Neuronal stem cell (in vitro differentiated cells): ENCODE results near the gene FGFR1OP2.

Experiments used
- DNase-seq: peaks from one replicate; pipeline ENCODE4 v3.0.0-alpha.2; 2013; ENCODE audit warnings: low spot score
- H2AFZ ChIP-seq: one replicate; pipeline ENCODE4 v1.6.1; 2013; ENCODE audit warnings: mild to moderate bottlenecking, low read length, inconsistent platforms
- H2AK5ac ChIP-seq: 2 replicates; pipeline ENCODE4 v1.6.1; 2013; ENCODE audit warnings: low read depth, mild to moderate bottlenecking, inconsistent platforms, low read length, moderate library complexity, mixed read lengths
- H2BK120ac ChIP-seq: 2 replicates; pipeline ENCODE4 v1.6.1; 2013; ENCODE audit warnings: low read depth, mild to moderate bottlenecking, inconsistent platforms, low read length, moderate library complexity, mixed read lengths
- H2BK12ac ChIP-seq: one replicate; pipeline ENCODE4 v1.6.1; 2013; ENCODE audit warnings: low read length, inconsistent platforms
- H2BK15ac ChIP-seq: 2 replicates; pipeline ENCODE4 v1.6.1; 2013; ENCODE audit warnings: mild to moderate bottlenecking, low read length, inconsistent platforms, mixed read lengths
- H2BK5ac ChIP-seq: one replicate; pipeline ENCODE4 v1.6.1; 2013; ENCODE audit warnings: inconsistent platforms, mild to moderate bottlenecking, low read length, moderate library complexity
- H3K14ac ChIP-seq: one replicate; pipeline ENCODE4 v1.6.1; 2013; ENCODE audit warnings: low read length, inconsistent platforms
- H3K18ac ChIP-seq: 2 replicates; pipeline ENCODE4 v1.6.1; 2013; ENCODE audit warnings: low read length, inconsistent platforms
- H3K23ac ChIP-seq: 2 replicates; pipeline ENCODE4 v1.6.1; 2013; ENCODE audit warnings: low read depth, mild to moderate bottlenecking, mixed read lengths, low read length, inconsistent platforms; ENCODE audit not compliant: poor library complexity
- H3K27ac ChIP-seq: replicated peaks from 3 replicates; pipeline ENCODE4 v1.5.1; 2013; ENCODE audit warnings: low read length, inconsistent platforms
- H3K27me3 ChIP-seq, 3 experiments: 2 replicates each; pipeline ENCODE4 v1.6.1; 2013; ENCODE audit warnings: low read length in 3 of 3, mild to moderate bottlenecking in 2 of 3, inconsistent platforms in 1 of 3, low read depth in 1 of 3, mixed read lengths in 1 of 3, moderate library complexity in 1 of 3; ENCODE audit not compliant: control insufficient read depth in 3 of 3, insufficient read depth in 3 of 3
- H3K36me3 ChIP-seq, 2 donors: replicated peaks in 1 of 2; 2 replicates each; pipeline ENCODE4 v1.6.1; 2013; ENCODE audit warnings: low read length in 2 of 2; ENCODE audit not compliant: control insufficient read depth in 2 of 2, insufficient read depth in 2 of 2
- H3K4ac ChIP-seq: 2 replicates; pipeline ENCODE4 v1.6.1; 2013; ENCODE audit warnings: inconsistent platforms, mild to moderate bottlenecking, low read length, moderate library complexity
- H3K4me1 ChIP-seq, 2 donors: 1 replicate in 1 of 2; 2 replicates in 1 of 2; pipeline ENCODE4 v1.6.1; 2013; ENCODE audit warnings: low read length in 2 of 2, low read depth in 1 of 2; ENCODE audit not compliant: control insufficient read depth in 2 of 2, insufficient read depth in 1 of 2
- H3K4me2 ChIP-seq: one replicate; pipeline ENCODE4 v1.6.1; 2013; ENCODE audit warnings: mild to moderate bottlenecking, low read length, inconsistent platforms; ENCODE audit not compliant: insufficient read depth, poor library complexity, severe bottlenecking
- H3K4me3 ChIP-seq, 2 donors: 2 replicates each; pipeline ENCODE4 v1.5.1; 2013; ENCODE audit warnings: low read length in 2 of 2, mild to moderate bottlenecking in 2 of 2, inconsistent platforms in 1 of 2, moderate library complexity in 1 of 2
- H3K79me1 ChIP-seq: one replicate; pipeline ENCODE4 v1.6.1; 2013; ENCODE audit warnings: low read depth, mild to moderate bottlenecking, inconsistent platforms, low read length, moderate library complexity
- H3K9ac ChIP-seq: one replicate; pipeline ENCODE4 v1.6.1; 2013; ENCODE audit warnings: mild to moderate bottlenecking, low read depth, low read length, inconsistent platforms; ENCODE audit not compliant: poor library complexity
- H3K9me3 ChIP-seq, 2 donors: replicated peaks in 1 of 2; 2 replicates each; pipeline versions ENCODE3 to v1.6.1; 2013; ENCODE audit warnings: low read length in 2 of 2, mild to moderate bottlenecking in 2 of 2, inconsistent platforms in 1 of 2, low read depth in 1 of 2, mixed read lengths in 1 of 2, moderate library complexity in 1 of 2; ENCODE audit not compliant: control insufficient read depth in 2 of 2, insufficient read depth in 1 of 2
- H4K8ac ChIP-seq: one replicate; pipeline ENCODE4 v1.6.1; 2013; ENCODE audit warnings: low read depth, mild to moderate bottlenecking, inconsistent platforms, low read length, moderate library complexity
- H4K91ac ChIP-seq: one replicate; pipeline ENCODE4 v1.6.1; 2013; ENCODE audit warnings: low read length, low read depth, mild to moderate bottlenecking, inconsistent platforms; ENCODE audit not compliant: poor library complexity
- WGBS, 2 donors: extraction: QIAGEN DNeasy Blood & Tissue Kit; methylation state at CpG; one replicate each; pipeline ENCODE4 v1.1.7; 2013; ENCODE audit warnings: missing lambda C conversion rate in 2 of 2, mixed read lengths in 1 of 2; ENCODE audit not compliant: insufficient read length in 2 of 2, insufficient replicate concordance in 1 of 2; ENCODE audit errors: extremely low coverage in 2 of 2; 5-methylcytosine and 5-hydroxymethylcytosine counted together

The FGFR1OP2 gene

DNA sequence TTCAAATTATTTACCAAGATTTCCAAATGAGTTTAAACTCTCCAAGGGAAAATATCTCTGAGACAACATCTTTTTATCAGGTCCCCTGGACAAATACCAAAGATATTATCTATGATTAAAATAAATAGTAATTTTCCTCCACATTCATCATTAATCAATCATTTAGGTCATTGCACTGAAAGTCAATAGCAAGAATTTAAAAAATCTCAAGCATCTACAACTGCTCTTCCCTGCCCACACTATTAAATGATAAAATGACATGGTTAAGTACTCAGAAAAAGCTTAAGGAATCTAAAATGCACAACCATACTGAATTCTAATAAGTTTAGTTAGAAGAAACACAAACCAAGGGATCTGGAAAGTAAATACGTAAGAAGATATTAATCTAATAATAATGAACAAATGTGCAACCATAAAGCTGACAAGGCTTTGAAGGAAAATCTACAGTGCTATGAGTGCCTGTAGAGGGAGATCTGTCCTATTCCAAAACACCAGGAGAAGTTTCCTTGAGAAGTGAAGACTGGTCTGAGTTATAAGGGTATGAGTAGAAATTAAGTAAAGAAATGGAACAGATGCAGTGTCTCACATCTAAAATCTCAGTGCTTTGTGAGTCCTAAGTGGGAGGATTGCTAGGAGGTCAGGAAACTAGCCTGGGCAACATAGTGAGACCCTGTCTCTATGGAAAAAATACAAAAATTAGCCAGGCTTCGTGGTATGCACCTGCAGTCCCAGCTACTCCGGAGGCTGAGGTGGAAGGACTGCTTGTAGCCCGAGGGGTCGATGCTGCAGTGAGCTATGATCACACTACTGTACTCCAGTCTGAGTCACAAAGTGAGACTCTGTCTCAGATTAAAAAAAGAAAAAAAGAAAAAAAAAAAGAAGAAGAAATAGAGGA, 19.7 kb upstream of the FGFR1OP2 start:
- Histone ChIP-seq H2BK15ac (no peak overlapping the region), H2AK5ac (no peak overlapping the region), H2BK5ac (no peak overlapping the region)

DNA sequence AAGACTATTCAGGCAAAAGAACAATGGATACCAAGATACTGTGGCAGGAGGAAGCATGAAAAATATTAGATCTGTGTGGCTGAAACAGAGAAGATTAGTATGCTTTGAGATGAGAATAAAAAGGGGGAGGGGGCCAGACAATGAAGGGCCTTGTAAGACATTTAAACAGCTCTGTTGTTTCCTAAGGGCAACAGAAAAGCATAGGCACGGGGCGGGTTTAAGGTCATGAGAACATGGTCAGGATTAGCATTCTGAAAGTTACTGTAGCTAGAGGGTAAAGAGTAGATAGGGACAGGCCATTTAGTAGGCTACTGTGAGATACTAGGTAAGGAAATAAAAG, 19.1 kb upstream of the FGFR1OP2 start:
- Histone ChIP-seq H3K27me3 (no peaks in the 10 kb centered on the region), H3K14ac (no peak overlapping the region), H3K36me3 (peaks cover 8 to 58% of the 10 kb centered on the region in 2 donors), H3K4me2 (no peak overlapping the region), H3K4ac (no peak overlapping the region), H3K9ac (no peak overlapping the region), H3K4me3 (no peak overlapping the region), H2BK12ac (no peak overlapping the region), H3K23ac (no peak overlapping the region), H3K27ac (no peak overlapping the region), H2BK120ac (no peak overlapping the region), H4K91ac (no peak overlapping the region), H2BK5ac (no peak overlapping the region), H3K18ac (no peak overlapping the region), H2AK5ac (no peak overlapping the region), H2AFZ (no peak overlapping the region), H4K8ac (no peak overlapping the region), H3K4me1 (no peaks in the 10 kb centered on the region), H2BK15ac (no peak overlapping the region), H3K79me1 (no peaks in the 10 kb centered on the region), H3K9me3 (no peaks in the 10 kb centered on the region)
- no peak for DNase-seq
- WGBS, 2 donors: no CpG with 5 or more reads among the region's 2 CpGs

More for the DNA sequence above, 19.7 kb upstream of the FGFR1OP2 start:
- Histone ChIP-seq H3K9ac (no peak overlapping the region), H3K4ac (no peak overlapping the region), H3K36me3 (peaks cover 8 to 58% of the 10 kb centered on the region in 2 donors), H3K27ac (no peak overlapping the region), H3K4me1 (no peaks in the 10 kb centered on the region), H3K4me3 (no peak overlapping the region), H3K79me1 (no peaks in the 10 kb centered on the region), H3K14ac (no peak overlapping the region), H4K91ac (no peak overlapping the region), H2BK120ac (no peak overlapping the region), H4K8ac (no peak overlapping the region), H3K9me3 (no peaks in the 10 kb centered on the region), H3K23ac (no peak overlapping the region), H3K27me3 (no peaks in the 10 kb centered on the region), H3K4me2 (no peak overlapping the region), H3K18ac (no peak overlapping the region), H2AFZ (no peak overlapping the region), H2BK12ac (no peak overlapping the region)
- no peak for DNase-seq
- no CpG with 5 or more reads among the region's 5 CpGs for WGBS, 2 donors

DNA sequence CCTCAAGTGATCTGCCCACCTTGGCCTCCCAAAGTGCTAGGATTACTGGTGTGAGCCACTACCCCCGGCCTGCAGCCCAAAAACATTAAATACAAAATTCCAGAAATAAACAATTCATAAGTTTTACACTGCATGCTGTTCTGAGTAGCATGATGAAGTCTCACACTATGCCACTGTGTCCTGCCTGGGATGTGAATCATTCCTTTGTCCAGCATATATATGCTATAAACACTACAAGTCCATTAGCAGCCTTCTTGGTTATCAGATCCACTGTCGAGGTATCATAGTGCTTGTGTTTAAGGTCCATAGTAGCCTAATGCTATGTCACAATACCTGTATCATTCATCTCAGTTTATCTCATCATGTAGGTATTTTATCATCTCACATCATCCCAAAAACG, 16.4 kb upstream of the FGFR1OP2 start:
- H3K23ac ChIP-seq: no peak overlapping the region
- H3K36me3 ChIP-seq: peaks cover 8 to 70% of the 10 kb centered on the region in 2 donors
- no peaks in the 10 kb centered on the region for H3K79me1 ChIP-seq
- H2BK15ac ChIP-seq: no peak overlapping the region
- no peak overlapping the region for H4K8ac ChIP-seq
- H3K27me3 ChIP-seq: no peaks in the 10 kb centered on the region
- H2AFZ ChIP-seq: no peak overlapping the region
- no peak overlapping the region for H3K9ac ChIP-seq
- no peak overlapping the region for H2AK5ac ChIP-seq
- no peak for DNase-seq
- no peaks in the 10 kb centered on the region for H3K4me1 ChIP-seq
- no peak overlapping the region for H3K18ac ChIP-seq
- no CpG with 5 or more reads among the region's 3 CpGs for WGBS, 2 donors
- H2BK120ac ChIP-seq: no peak overlapping the region
- no peak overlapping the region for H3K27ac ChIP-seq
- H2BK5ac ChIP-seq: no peak overlapping the region
- H3K9me3 ChIP-seq: no peaks in the 10 kb centered on the region
- H4K91ac ChIP-seq: no peak overlapping the region
- H3K4me2 ChIP-seq: no peak overlapping the region
- no peak overlapping the region for H3K4me3 ChIP-seq
- no peak overlapping the region for H3K4ac ChIP-seq
- no peak overlapping the region for H3K14ac ChIP-seq
- no peak overlapping the region for H2BK12ac ChIP-seq

DNA sequence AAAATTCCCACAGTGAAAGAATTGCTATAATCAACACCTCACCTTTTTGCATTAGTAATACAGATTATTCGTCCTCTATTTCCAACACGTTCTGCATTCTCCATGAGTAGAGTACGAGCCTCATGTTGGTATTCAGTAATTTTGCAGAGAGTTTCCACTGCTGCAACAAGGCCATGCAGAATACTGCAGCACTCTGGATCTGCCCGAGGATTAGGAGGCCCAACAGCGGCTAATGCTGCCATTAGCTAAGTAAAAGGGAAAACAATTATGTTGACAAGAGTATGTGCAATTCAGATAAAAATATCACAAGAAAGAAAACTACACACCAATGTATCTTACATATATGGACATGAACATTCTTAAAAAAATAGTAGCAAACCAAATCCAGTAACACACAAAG, 9.6 kb upstream of the FGFR1OP2 start:
- H3K18ac ChIP-seq: no peak overlapping the region
- H3K27me3 ChIP-seq: no peaks in the 10 kb centered on the region
- no peak overlapping the region for H2AFZ ChIP-seq
- no peak overlapping the region for H3K9ac ChIP-seq
- H3K23ac ChIP-seq: no peak overlapping the region
- no peak overlapping the region for H2BK5ac ChIP-seq
- H4K8ac ChIP-seq: no peak overlapping the region
- peaks cover 1% of the 10 kb centered on the region for H3K79me1 ChIP-seq
- no peak overlapping the region for H4K91ac ChIP-seq
- no peak overlapping the region for H3K4me3 ChIP-seq
- H3K14ac ChIP-seq: no peak overlapping the region
- no peak overlapping the region for H3K27ac ChIP-seq
- H3K4ac ChIP-seq: no peak overlapping the region
- no peak overlapping the region for H2BK12ac ChIP-seq
- no peak overlapping the region for H3K4me2 ChIP-seq
- H3K4me1 ChIP-seq: no peaks in the 10 kb centered on the region
- H2BK15ac ChIP-seq: no peak overlapping the region
- H2AK5ac ChIP-seq: no peak overlapping the region
- H3K9me3 ChIP-seq: no peaks in the 10 kb centered on the region
- H2BK120ac ChIP-seq: no peak overlapping the region
- WGBS, 2 donors: no CpG with 5 or more reads among the region's 5 CpGs
- no peak for DNase-seq
- H3K36me3 ChIP-seq: peaks cover 4 to 65% of the 10 kb centered on the region in 2 donors
